ENCODE measurements around the gene CSNK1A1L. TPM values are rescaled to one million over a fixed set of nuclear protein-coding genes. Genes with fewer than 3 reads are reported as not detected.

The CSNK1A1L gene
- total and polyA plus RNA-seq, 2 donors (not counting 3 experiments of a cell fraction or from before 2014, with no cell fraction given): not detected

DNA sequence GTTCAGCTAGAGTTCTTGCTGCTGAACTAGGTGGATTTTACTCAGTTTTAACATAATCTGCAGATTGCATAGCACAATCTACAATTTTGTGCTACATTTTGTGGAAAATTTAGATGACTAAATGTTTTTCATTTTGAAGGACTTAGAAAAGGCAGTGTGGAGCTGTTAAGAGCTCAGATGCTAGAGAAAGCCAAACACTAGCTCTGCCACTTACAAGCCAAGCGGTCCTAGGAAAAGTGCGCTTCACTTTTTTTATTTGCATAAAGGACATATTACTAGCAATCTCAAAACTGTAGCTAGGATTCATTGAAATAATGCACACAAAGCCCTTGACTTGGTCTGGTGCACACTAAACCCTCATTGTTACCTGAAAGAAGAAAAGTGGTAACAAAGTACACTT lies 8.1 kb upstream of the CSNK1A1L start:
- no peak overlapping the region for H3K4me3 ChIP-seq (replicated peaks in 1 of 3; ENCODE audit: insufficient read depth in 1 of 3, low read depth in 1 of 3, low read length in 3 of 3)
- no peak overlapping the region for H3K9ac ChIP-seq (replicated peaks; ENCODE audit: extremely low read depth, insufficient read depth, low read length)
- no peaks in the 10 kb centered on the region for H4K20me1 ChIP-seq (replicated peaks; ENCODE audit: control insufficient read depth, extremely low read depth, insufficient read depth, low read length)
- no peak overlapping the region for H2AFZ ChIP-seq (ENCODE audit: low read depth, low read length)
- POLR2A ChIA-PET: no interaction called here
- FAIRE-seq: no peak
- dilution Hi-C loops (cut with MboI; ENCODE audit: extremely low pct_ligation_motif_present, low sequenced_read_pairs): no loop called here
- H3K4me1 ChIP-seq (ENCODE audit: control insufficient read depth, extremely low read depth, insufficient read depth, low read length): no peaks in the 10 kb centered on the region
- H3K27me3 ChIP-seq (ENCODE audit: control insufficient read depth in 2 of 2, insufficient read depth in 2 of 2, low read length in 2 of 2): no peaks in the 10 kb centered on the region
- TF ChIP-seq JUN (IDR thresholded peaks at IDR 0.05; ENCODE audit: borderline replicate concordance, insufficient read depth, insufficient read length, low read depth): no peak
- TF ChIP-seq POLR2A (IDR thresholded peaks at IDR 0.05; ENCODE audit: low read depth, low read length): no peak
- no peak for TF ChIP-seq EZH2 (IDR thresholded peaks at IDR 0.05; ENCODE audit: borderline replicate concordance, low read depth, low read length, severe bottlenecking)
- no peak for TF ChIP-seq MYC (IDR thresholded peaks at IDR 0.05; ENCODE audit: low read depth, low read length)
- TF ChIP-seq, protein P1, sequence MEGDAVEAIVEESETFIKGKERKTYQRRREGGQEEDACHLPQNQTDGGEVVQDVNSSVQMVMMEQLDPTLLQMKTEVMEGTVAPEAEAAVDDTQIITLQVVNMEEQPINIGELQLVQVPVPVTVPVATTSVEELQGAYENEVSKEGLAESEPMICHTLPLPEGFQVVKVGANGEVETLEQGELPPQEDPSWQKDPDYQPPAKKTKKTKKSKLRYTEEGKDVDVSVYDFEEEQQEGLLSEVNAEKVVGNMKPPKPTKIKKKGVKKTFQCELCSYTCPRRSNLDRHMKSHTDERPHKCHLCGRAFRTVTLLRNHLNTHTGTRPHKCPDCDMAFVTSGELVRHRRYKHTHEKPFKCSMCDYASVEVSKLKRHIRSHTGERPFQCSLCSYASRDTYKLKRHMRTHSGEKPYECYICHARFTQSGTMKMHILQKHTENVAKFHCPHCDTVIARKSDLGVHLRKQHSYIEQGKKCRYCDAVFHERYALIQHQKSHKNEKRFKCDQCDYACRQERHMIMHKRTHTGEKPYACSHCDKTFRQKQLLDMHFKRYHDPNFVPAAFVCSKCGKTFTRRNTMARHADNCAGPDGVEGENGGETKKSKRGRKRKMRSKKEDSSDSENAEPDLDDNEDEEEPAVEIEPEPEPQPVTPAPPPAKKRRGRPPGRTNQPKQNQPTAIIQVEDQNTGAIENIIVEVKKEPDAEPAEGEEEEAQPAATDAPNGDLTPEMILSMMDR (IDR thresholded peaks at IDR 0.05; ENCODE audit: extremely low read depth in 1 of 2, insufficient read depth in 1 of 2, low read depth in 1 of 2, low read length in 2 of 2): no peak
- TF ChIP-seq POLR2AphosphoS5 (IDR thresholded peaks at IDR 0.05; ENCODE audit: insufficient read depth, low read depth, low read length): no peak
- TF ChIP-seq, protein P2, sequence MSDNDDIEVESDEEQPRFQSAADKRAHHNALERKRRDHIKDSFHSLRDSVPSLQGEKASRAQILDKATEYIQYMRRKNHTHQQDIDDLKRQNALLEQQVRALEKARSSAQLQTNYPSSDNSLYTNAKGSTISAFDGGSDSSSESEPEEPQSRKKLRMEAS (IDR thresholded peaks at IDR 0.05; ENCODE audit: insufficient read depth, insufficient read length): no peak
- no peak for TF ChIP-seq GATA2 (IDR thresholded peaks at IDR 0.05; ENCODE audit: insufficient read depth, insufficient read length, low read depth, low read length)
- TF ChIP-seq FOS (IDR thresholded peaks at IDR 0.05; ENCODE audit: borderline replicate concordance, insufficient read depth, low read length): no peak
- H3K36me3 ChIP-seq (ENCODE audit: control insufficient read depth in 2 of 2, extremely low read depth in 1 of 2, insufficient read depth in 2 of 2, low read length in 2 of 2): no peaks in the 10 kb centered on the region
- DNase-seq (ENCODE audit: low read depth, low spot score): no peak
- intact Hi-C loops (cut with micrococcal nuclease): no loop called here
- no peak overlapping the region for H3K27ac ChIP-seq (ENCODE audit: insufficient read depth, low read depth, low read length)
- H3K4me2 ChIP-seq (ENCODE audit: insufficient read depth, low read length): no peak overlapping the region
- H3K9me1 ChIP-seq (replicated peaks; ENCODE audit: control insufficient read depth, extremely low read depth, insufficient read depth, low read length): no peaks in the 10 kb centered on the region
- no TSS peak for BruUV-seq (replicated peaks)
- CTCF ChIA-PET: interaction anchor here (1.0 to 10.0 kb wide), 2 partner anchors 23 to 488 kb away, joined by 3 to 102 read pairs; partner anchors contain the start of gene POSTN
- no peaks in the 10 kb centered on the region for H3K79me2 ChIP-seq (ENCODE audit: control insufficient read depth, insufficient read depth, low read length)
- H3K9me3 ChIP-seq (replicated peaks; ENCODE audit: control insufficient read depth, insufficient read depth, low read length): no peaks in the 10 kb centered on the region

Data from endothelial cell of umbilical vein (primary cell).